H1 (cell line): ENCODE measurements around the gene COL2A1. TPM values are rescaled to one million over a fixed set of nuclear protein-coding genes. Genes with fewer than 3 reads are reported as not detected.

Source experiments
- CTCF ChIA-PET: fragments of 300-600 bp; sonication (Branson Sonifier 250); formaldehyde crosslinking; loops from one replicate; lab custom pipeline; 2021; ENCODE audit not compliant: partially characterized antibody; lab: Charles Lee
- POLR2A ChIA-PET: fragments of 300-600 bp; sonication (Branson Sonifier 250); formaldehyde crosslinking; loops from one replicate; lab custom pipeline; 2021; ENCODE audit warnings: inconsistent platforms; ENCODE audit not compliant: partially characterized antibody; lab: Charles Lee
- DNase-seq, 2 experiments: peaks; one replicate each; pipeline versions ENCODE4 v3.0.0 to v3.0.0-alpha.2; 2010 to 2022; ENCODE audit warnings: low spot score in 2 of 2, low read depth in 1 of 2, mixed read lengths in 1 of 2
- FAIRE-seq: peaks from 2 replicates; lab custom pipeline; 2011; peaks lifted over from hg19 to GRCh38; lab: Jason Lieb, UNC
- H2AFZ ChIP-seq: 2 replicates; pipeline ENCODE4 v1.8.1; 2012; ENCODE audit warnings: low read length, inconsistent platforms
- H2AK5ac ChIP-seq: 2 replicates; pipeline ENCODE4 v1.6.1; 2013; ENCODE audit warnings: low read depth, low read length
- H2BK120ac ChIP-seq: replicated peaks from 2 replicates; pipeline ENCODE3; 2013; ENCODE audit warnings: low read depth, low read length, inconsistent platforms
- H2BK12ac ChIP-seq: 2 replicates; pipeline ENCODE4 v1.6.1; 2013; ENCODE audit warnings: low read depth, low read length
- H2BK15ac ChIP-seq: 2 replicates; pipeline ENCODE4 v1.6.1; 2013; ENCODE audit warnings: low read length
- H2BK20ac ChIP-seq: 2 replicates; pipeline ENCODE4 v1.6.1; 2013; ENCODE audit warnings: low read length
- H2BK5ac ChIP-seq: 2 replicates; pipeline ENCODE4 v1.6.1; 2013; ENCODE audit warnings: low read depth, low read length
- H3K14ac ChIP-seq: 2 replicates; pipeline ENCODE4 v1.6.1; 2013; ENCODE audit warnings: inconsistent platforms; ENCODE audit not compliant: insufficient read length
- H3K18ac ChIP-seq: 2 replicates; pipeline ENCODE4 v1.6.1; 2013; ENCODE audit warnings: low read length; ENCODE audit errors: extremely low read depth
- H3K23ac ChIP-seq: 2 replicates; pipeline ENCODE4 v1.6.1; 2013; ENCODE audit warnings: inconsistent platforms; ENCODE audit not compliant: insufficient read length
- H3K23me2 ChIP-seq: 2 replicates; pipeline ENCODE4 v1.6.1; 2013; ENCODE audit warnings: low read depth, low read length
- H3K27ac ChIP-seq: 2 replicates; pipeline ENCODE4 v1.6.1; 2011; ENCODE audit warnings: low read depth, low read length, inconsistent platforms
- H3K27me3 ChIP-seq, 4 experiments: replicated peaks in 1 of 4; 1 replicate in 1 of 4; 2 replicates in 3 of 4; pipeline versions ENCODE4 v1.6.1 to v1.8.1; 2011 to 2013; ENCODE audit warnings: low read length in 3 of 4, mild to moderate bottlenecking in 3 of 4, inconsistent platforms in 2 of 4, mixed read lengths in 2 of 4, moderate library complexity in 1 of 4; ENCODE audit not compliant: control insufficient read depth in 3 of 4, insufficient read depth in 3 of 4; ENCODE audit errors: extremely low read depth in 1 of 4
- H3K36me3 ChIP-seq, 4 experiments: 2 replicates each; pipeline versions ENCODE4 v1.6.1 to v1.8.1; 2011 to 2013; ENCODE audit warnings: mild to moderate bottlenecking in 4 of 4, low read length in 3 of 4, moderate library complexity in 2 of 4, control low read depth in 1 of 4, inconsistent platforms in 1 of 4; ENCODE audit not compliant: insufficient read depth in 4 of 4, control insufficient read depth in 2 of 4
- H3K4ac ChIP-seq: replicated peaks from 2 replicates; pipeline ENCODE3; 2013; ENCODE audit warnings: low read length, low read depth, mixed read lengths, inconsistent platforms; ENCODE audit not compliant: insufficient read length
- H3K4me1 ChIP-seq, 4 experiments: replicated peaks in 1 of 4; 1 replicate in 1 of 4; 2 replicates in 3 of 4; pipeline versions ENCODE4 v1.6.1 to v1.8.1; 2011 to 2013; ENCODE audit warnings: low read length in 3 of 4, inconsistent platforms in 2 of 4, mixed read lengths in 1 of 4; ENCODE audit not compliant: insufficient read depth in 4 of 4, control insufficient read depth in 3 of 4
- H3K4me2 ChIP-seq, 2 experiments: 2 replicates each; pipeline versions ENCODE4 v1.6.1 to v1.8.1; 2011 to 2013; ENCODE audit warnings: low read depth in 2 of 2, low read length in 2 of 2, control low read depth in 1 of 2, inconsistent platforms in 1 of 2, mild to moderate bottlenecking in 1 of 2; ENCODE audit not compliant: insufficient read depth in 1 of 2
- H3K4me3 ChIP-seq, 4 experiments: fragments of 200-600, 300-600 bp in 1 of 4; sonication (generic), shearing (Covaris generic), sonication (Bioruptor Twin) in 1 of 4; 2 replicates each; pipeline versions ENCODE4 v1.5.1 to v1.8.1; 2011 to 2016; ENCODE audit warnings: low read length in 4 of 4, low read depth in 3 of 4, control low read depth in 2 of 4, inconsistent platforms in 2 of 4, mild to moderate bottlenecking in 2 of 4, mixed read lengths in 1 of 4, moderate library complexity in 1 of 4; ENCODE audit not compliant: insufficient read depth in 2 of 4; ENCODE audit errors: extremely low read depth in 1 of 4
- H3K56ac ChIP-seq: replicated peaks from 2 replicates; pipeline ENCODE3; 2013; ENCODE audit warnings: low read depth, mild to moderate bottlenecking, mixed read lengths, low read length, inconsistent platforms; ENCODE audit not compliant: insufficient read length
- H3K79me1 ChIP-seq: 2 replicates; pipeline ENCODE4 v1.6.1; 2013; ENCODE audit warnings: low read depth, low read length, control low read depth
- H3K79me2 ChIP-seq, 2 experiments: 2 replicates each; pipeline versions ENCODE4 v1.6.1 to v1.8.1; 2012 to 2013; ENCODE audit warnings: low read length in 2 of 2, mild to moderate bottlenecking in 2 of 2, inconsistent platforms in 1 of 2; ENCODE audit not compliant: insufficient read depth in 2 of 2, control insufficient read depth in 1 of 2
- H3K9ac ChIP-seq, 4 experiments: replicated peaks in 1 of 4; 1 replicate in 1 of 4; 2 replicates in 3 of 4; pipeline versions ENCODE4 v1.6.1 to v1.8.1; 2011 to 2013; ENCODE audit warnings: low read depth in 3 of 4, low read length in 3 of 4, control low read depth in 2 of 4, mild to moderate bottlenecking in 2 of 4, moderate library complexity in 2 of 4, inconsistent platforms in 1 of 4; ENCODE audit errors: extremely low read depth in 1 of 4
- H3K9me3 ChIP-seq, 2 experiments: 2 replicates each; pipeline versions ENCODE4 v1.6.1 to v1.8.1; 2012 to 2013; ENCODE audit warnings: mild to moderate bottlenecking in 2 of 2, moderate library complexity in 2 of 2, control low read depth in 1 of 2, inconsistent platforms in 1 of 2, low read depth in 1 of 2, low read length in 1 of 2, mixed read lengths in 1 of 2; ENCODE audit not compliant: insufficient read depth in 2 of 2
- H4K20me1 ChIP-seq, 2 experiments: replicated peaks in 1 of 2; 2 replicates each; pipeline versions ENCODE3 to v1.8.1; 2011 to 2013; ENCODE audit warnings: inconsistent platforms in 2 of 2, low read length in 2 of 2, mild to moderate bottlenecking in 1 of 2; ENCODE audit not compliant: insufficient read depth in 2 of 2, control insufficient read depth in 1 of 2
- H4K5ac ChIP-seq: 2 replicates; pipeline ENCODE4 v1.6.1; 2013; ENCODE audit warnings: low read length, low read depth, mixed read lengths, inconsistent platforms; ENCODE audit not compliant: insufficient read length
- H4K8ac ChIP-seq: 2 replicates; pipeline ENCODE4 v1.8.0; 2013; ENCODE audit warnings: mild to moderate bottlenecking, moderate library complexity, low read length, inconsistent platforms; ENCODE audit not compliant: insufficient read depth; ENCODE audit errors: extremely low read depth
- H4K91ac ChIP-seq: replicated peaks from 2 replicates; pipeline ENCODE3; 2013; ENCODE audit warnings: low read length, mixed read lengths, inconsistent platforms; ENCODE audit not compliant: insufficient read length
- GABPA ChIP-seq: IDR thresholded peaks from 2 replicates; pipeline ENCODE4 v1.6.1; 2011; ENCODE audit warnings: mild to moderate bottlenecking, low read length, moderate library complexity, borderline replicate concordance; ENCODE audit not compliant: insufficient read depth
- POLR2AphosphoS5 ChIP-seq: IDR thresholded peaks from 2 replicates; pipeline ENCODE4 v1.6.1; 2011; ENCODE audit warnings: low read depth, low read length
- WGBS, 2 experiments: shearing (Covaris generic) in 1 of 2; methylation state at CpG; one replicate each; pipeline versions ENCODE4 v1.1.6 to v1.1.7; 2013 to 2015; ENCODE audit warnings: low lambda C conversion rate in 2 of 2, mixed read lengths in 2 of 2, inconsistent platforms in 1 of 2, low coverage in 1 of 2, missing lambda C conversion rate in 1 of 2; ENCODE audit not compliant: insufficient replicate concordance in 2 of 2, insufficient coverage in 1 of 2, insufficient read length in 1 of 2; ENCODE audit errors: extremely low coverage in 1 of 2, missing lambda C conversion rate in 1 of 2; 5-methylcytosine and 5-hydroxymethylcytosine counted together
- polyA plus RNA-seq, 7 experiments: library from polyadenylated mRNA; depleted of rRNA in 3 of 7; stranded (reverse) in 5 of 7; unstranded in 2 of 7; fragments of >200 nt in 5 of 7; fragments of 200-250 nt in 2 of 7; gene quantifications; 1 replicate in 5 of 7; 2 replicates in 1 of 7; 4 replicates in 1 of 7; pipeline versions ENCODE4 v1.2.1 to v1.2.3, GENCODE V29; 2011 to 2013; ENCODE audit warnings: missing spikeins in 2 of 7, mixed read lengths in 2 of 7
- total RNA-seq: library from RNA; stranded (reverse); fragmentation: NEBNext Ultra II Directional; extraction: Animal tissue kit (Norgen Biotek cat#: 25700); gene quantifications from 2 replicates; pipeline ENCODE4 v1.2.1, GENCODE V29; 2021

COL2A1 gene
- total and polyA plus RNA-seq, 2 of the 8 experiments (the other 6 are each of a cell fraction or from before 2014, with no cell fraction given): 4.2 to 14.6 TPM

DNA sequence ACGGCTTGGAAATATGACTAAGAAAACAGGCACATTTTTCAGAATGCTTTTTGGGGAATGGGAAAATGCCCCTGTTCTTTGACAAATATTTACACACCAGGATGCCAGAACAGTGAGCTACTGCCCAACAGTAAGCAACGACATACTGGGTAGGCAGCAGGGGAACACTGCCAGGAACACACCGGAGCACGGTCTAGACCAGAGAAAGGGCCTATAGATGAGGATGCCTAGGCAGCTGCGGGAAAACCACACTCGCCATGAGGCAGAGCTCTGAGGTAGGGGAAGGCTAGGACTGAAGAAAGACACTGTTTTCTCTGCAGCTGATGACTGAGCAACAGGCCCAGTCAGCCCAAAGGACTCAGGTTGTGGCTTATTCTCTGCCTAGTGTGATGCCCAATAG, 45.9 kb upstream of the COL2A1 start:
- no peaks in the 10 kb centered on the region for H3K23me2 ChIP-seq
- no peaks in the 10 kb centered on the region for H4K20me1 ChIP-seq
- H3K4me2 ChIP-seq: no peak overlapping the region
- H2BK12ac ChIP-seq: no peak overlapping the region
- CTCF ChIA-PET: interaction anchor here (0.6 to 2.7 kb wide), 4 partner anchors 19 to 145 kb away, joined by 3 to 10 read pairs (median 3); no protein-coding TSS in a partner anchor
- H2AK5ac ChIP-seq: no peak overlapping the region
- H3K27ac ChIP-seq: no peak overlapping the region
- no peak overlapping the region for H3K9ac ChIP-seq
- no peaks in the 10 kb centered on the region for H3K79me1 ChIP-seq
- H3K79me2 ChIP-seq: no peaks in the 10 kb centered on the region
- H3K4me3 ChIP-seq: no peak overlapping the region
- H4K91ac ChIP-seq: no peak overlapping the region
- no peak for FAIRE-seq
- no peak overlapping the region for H2AFZ ChIP-seq
- H3K18ac ChIP-seq: no peak overlapping the region
- H3K56ac ChIP-seq: no peak overlapping the region
- no peak overlapping the region for H3K4ac ChIP-seq
- H2BK20ac ChIP-seq: no peak overlapping the region
- H3K14ac ChIP-seq: no peak overlapping the region
- no peak overlapping the region for H2BK15ac ChIP-seq
- WGBS, 2 experiments: 87% methylated on average over 6 of the region's 6 CpGs; no CpG with 5 or more reads in 1 of the 2 experiments
- no peaks in the 10 kb centered on the region for H3K9me3 ChIP-seq
- H3K36me3 ChIP-seq: peaks cover 8 to 36% (median 14%) of the 10 kb centered on the region in 4 experiments
- TF ChIP-seq GABPA (no peak), POLR2AphosphoS5 (no peak)
- TF ChIP-seq, all 59 proteins: peak for 0
- H4K5ac ChIP-seq: no peak overlapping the region
- H2BK5ac ChIP-seq: no peak overlapping the region
- no peaks in the 10 kb centered on the region for H3K4me1 ChIP-seq
- POLR2A ChIA-PET: no interaction called here
- H3K27me3 ChIP-seq: no peaks in the 10 kb centered on the region
- H2BK120ac ChIP-seq: no peak overlapping the region
- no peak for DNase-seq
- H3K23ac ChIP-seq: no peak overlapping the region
- no peak overlapping the region for H4K8ac ChIP-seq
